Measurements from ENCODE around the gene ZSCAN21.

Gene ZSCAN21

DNA sequence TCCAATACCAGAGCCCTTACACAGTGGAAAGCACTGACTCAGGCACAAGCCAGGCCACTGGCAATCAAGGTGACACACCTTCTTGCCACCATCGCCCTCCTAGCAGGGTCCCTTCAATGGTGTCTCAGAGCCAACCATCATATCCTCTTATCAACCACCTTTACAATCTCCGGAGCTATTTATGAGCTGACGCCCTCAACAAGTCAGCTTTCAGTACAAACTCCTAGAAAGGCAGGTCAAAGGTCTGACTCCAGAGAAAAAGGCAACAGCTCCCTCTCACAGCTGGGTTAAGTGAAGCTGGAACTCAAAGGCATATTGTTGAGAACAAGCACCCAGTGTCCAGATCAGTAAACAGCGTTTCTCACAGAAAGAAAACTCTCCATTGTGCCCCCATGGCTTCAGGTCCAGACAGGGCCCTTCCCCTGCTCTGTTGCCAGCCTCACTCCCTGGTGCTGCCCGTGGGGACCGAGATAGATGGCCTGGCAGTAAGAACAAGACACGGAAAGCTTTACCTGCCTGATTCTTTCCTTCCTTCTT is 29.5 kb downstream of the ZSCAN21 start:
- FAIRE-seq = no peak

DNA sequence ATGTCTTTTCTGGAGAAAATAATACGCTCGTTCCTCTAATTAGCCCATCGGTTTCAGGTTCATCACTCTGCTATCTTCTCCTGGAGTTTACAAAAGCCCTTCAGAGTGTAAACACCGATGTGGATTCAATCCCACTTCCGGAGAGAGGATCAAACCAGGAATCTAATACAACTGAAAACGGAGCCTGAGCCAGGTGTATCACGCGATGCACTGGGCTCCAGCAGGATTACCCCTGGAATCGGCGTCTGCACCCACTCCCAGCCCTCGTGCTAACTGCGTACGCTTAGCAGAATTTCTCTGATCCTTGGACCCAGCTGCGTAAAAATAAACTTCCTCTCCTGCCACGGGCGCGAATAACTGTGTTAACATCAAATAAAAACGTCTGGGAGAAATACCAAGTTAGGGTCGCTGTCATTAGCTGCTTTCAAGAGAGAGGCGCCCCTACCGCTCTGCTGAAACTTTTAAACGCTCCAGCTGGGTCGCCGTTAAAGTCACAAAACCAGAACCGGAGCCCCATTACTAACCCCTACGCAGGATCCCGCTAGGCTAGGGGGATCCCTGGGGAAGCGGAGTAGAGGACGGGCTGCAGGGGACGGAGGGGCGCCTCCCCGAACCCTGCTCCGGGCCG is 31.4 kb downstream of the ZSCAN21 start:
- FAIRE-seq = no peak

DNA sequence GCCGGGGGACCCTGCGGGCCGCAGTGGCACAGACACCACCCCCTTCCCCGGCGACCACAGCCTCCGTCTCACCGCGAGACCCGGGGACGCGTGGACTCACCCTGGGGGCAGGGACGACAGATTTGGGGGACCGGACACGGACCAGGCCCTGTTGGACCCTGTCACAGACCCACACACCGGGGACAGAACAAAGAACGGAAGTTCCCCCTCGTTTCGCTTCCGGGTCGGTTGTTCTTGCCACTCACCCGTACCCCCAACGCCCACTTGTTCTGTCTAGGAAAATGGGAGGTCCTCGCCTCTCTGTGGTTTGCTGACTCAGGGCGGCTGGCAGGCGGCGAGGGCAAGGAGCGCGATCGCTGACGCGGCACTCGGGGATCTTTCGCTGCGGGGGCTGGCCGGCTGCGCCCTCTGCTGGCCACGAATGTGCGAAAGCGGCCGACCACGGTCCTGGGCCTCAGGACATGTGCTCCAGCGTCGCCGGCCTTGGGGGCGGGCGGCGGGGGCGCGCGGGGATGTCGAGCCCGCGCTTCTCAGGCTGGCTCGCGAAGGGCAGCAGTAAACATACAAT is 32.0 kb downstream of the ZSCAN21 start, which contains the start of gene ZNF3:
Gene ZNF3 (minus strand): TSS at position 189 of the 568 bp plus-strand sequence. CDS start 4,366 bp downstream, outside the sequence.
- peak; percentile 96 for FAIRE-seq

DNA sequence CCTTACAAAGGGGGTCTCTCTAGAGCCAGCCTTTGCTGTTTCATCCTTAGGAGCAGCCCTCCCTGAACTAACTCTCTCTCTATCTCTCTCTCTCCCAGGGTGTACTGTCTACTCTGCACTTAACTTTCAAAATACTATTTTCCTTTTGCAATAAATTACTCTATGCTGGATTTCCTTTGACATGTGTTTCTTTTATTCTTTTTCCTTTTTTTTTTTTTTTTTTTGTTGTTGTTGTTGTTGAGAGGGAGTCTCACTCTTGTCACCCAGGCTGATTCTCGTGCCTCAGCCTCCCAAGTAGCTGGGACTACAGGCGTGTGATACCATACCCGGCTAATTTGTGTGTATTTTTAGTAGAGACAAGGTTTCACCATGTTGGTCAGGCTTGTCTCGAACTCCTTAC is 33.4 kb downstream of the ZSCAN21 start:
- FAIRE-seq = no peak

DNA sequence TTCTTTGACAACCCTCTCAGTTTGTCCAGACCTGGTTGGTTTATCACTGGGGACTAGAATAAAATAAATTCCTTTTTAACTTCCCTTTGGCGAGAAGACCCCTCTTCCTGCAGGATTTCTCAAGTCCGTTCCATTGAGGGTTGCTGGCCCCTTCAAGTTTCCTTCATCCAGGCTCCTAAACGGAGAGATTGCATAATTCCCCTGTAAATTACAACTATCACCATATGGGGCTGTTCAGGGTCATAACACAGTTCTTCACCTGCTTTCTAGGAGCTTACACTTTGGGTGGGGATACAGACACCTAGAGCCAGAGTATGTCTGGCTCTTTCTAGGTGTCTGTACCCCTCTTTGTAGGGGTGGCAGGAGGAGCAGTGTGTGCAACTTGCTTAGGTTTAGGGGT is 35.9 kb downstream of the ZSCAN21 start:
- no peak for FAIRE-seq

DNA sequence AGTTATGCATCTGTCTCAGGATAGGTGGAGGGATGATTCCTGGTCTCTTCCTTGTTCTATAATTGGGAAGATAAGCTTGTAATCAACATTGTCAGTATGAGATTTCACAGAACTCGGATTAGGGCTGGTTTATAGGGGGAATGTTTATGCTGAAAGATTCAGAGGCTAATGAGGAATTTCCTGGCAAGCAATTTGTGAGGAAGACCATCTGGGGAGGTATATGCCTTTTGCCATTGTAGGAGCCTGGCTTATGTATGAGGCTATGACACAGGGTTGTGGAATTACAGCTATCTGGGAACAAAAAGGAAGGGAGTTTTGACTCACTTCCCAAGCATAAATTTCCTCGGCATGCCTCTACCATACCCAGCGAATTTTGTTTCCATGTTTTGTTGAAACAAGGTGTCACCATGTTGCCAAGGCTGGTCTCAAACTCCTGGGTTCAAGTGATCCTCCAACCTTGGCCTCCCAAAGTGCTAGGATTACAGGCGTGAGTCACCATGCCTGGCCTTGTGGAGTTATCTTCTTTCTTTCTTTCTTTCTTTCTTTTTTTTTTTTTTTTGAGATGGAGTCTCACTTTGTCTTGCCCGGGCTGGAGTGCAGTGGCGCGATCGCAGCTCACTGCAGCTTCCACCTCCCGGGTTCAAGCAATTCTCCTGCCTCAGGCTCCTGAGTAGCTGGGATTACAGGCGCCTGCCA is 37.6 kb downstream of the ZSCAN21 start:
- peak; percentile 98 for FAIRE-seq

DNA sequence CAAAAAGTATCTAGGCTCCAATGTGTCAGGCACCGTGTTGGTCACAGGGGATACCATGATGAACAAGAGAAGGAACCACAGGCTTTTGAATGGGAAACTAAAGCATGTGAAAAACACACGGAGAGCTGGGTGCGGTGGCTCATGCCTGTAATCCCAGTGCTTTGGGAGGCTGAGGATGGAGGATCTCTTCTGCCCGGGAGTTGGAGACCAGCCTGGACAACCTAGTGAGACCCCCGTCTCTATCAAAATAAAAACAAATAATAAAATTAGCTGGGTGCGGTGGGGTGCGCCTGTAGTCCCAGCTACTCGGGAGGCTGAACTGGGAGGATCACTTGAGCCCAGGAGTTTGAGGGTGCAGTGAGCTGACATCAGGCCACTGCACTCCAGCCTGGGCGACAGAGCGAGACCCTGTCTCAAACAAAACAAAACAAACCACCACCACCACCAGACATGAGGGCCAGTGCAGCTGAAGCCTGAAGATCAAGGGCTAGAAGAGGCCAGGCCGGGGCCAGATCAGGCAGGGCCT is 38.6 kb downstream of the ZSCAN21 start:
- FAIRE-seq = no peak

DNA sequence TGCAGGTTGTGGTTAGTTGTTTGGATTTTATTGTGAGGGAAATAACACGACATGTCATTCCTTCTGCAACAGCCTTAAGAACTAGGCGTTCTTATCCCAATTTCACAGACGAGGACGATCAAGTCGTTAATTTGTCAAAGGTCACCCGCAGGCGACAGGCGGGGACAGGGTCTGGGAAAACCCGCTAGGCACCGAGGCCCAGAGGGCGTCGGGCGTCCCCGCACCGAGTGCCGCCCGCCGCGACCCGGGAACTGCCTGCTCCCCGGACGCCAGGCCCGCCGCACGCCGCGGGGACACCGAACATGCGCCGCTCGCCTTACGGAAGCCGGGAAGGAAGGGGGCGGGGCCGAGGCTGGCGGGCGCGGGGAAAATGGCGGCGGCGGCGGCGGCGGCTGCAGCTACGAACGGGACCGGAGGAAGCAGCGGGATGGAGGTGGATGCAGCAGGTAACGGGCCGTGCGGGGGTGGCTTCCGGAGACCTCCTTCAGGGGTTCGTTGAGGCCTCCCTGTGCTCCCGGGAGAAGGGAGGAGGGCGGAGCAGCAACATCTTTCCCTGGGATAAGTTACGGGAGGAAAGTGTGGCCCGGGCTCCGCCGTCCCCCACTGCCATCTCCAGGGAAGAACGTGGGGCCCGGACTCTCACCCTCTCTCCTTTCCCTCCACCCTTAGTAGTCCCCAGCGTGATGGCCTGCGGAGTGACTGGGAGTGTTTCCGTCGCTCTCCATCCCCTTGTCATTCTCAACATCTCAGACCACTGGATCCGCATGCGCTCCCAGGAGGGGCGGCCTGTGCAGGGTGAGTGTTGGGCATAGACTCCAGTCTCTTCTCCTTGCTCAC is 39.3 kb downstream of the ZSCAN21 start, which contains the start of gene COPS6:
Gene COPS6 (plus strand): TSS at position 349 of the 837 bp plus-strand sequence. CDS start 22 bp downstream, at position 371.
- no peak for FAIRE-seq

DNA sequence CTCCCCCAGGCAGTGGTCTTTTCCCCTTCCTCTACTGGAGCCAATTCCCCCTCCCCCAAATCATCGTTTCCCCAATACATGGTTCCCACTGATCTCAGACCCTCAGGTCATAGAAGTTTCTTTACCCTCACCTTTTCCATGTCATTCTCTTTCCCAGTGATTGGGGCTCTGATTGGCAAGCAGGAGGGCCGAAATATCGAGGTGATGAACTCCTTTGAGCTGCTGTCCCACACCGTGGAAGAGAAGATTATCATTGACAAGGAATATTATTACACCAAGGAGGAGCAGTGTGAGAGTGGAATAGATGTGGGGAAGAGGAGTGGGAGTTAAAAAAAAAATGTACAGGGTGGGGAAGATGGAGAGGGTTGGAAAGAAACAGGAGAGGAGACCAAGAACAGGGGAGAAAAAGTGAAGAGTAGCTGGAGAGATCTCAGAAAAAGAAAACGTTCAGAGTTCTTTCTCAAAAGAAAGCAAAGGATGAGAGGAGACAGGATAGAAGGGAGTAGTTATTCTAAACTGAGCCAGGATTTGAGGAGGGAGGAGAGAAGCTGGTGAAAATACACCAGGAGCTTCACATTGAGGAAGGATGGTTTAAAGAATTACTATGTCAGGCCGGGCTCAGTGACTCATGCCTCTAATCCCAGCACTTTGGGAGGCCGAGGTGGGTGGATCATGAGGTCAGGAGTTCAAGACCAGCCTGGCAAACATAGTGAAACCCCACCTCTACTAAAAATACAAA is 40.1 kb downstream of the ZSCAN21 start:
- FAIRE-seq = peak; percentile 21

DNA sequence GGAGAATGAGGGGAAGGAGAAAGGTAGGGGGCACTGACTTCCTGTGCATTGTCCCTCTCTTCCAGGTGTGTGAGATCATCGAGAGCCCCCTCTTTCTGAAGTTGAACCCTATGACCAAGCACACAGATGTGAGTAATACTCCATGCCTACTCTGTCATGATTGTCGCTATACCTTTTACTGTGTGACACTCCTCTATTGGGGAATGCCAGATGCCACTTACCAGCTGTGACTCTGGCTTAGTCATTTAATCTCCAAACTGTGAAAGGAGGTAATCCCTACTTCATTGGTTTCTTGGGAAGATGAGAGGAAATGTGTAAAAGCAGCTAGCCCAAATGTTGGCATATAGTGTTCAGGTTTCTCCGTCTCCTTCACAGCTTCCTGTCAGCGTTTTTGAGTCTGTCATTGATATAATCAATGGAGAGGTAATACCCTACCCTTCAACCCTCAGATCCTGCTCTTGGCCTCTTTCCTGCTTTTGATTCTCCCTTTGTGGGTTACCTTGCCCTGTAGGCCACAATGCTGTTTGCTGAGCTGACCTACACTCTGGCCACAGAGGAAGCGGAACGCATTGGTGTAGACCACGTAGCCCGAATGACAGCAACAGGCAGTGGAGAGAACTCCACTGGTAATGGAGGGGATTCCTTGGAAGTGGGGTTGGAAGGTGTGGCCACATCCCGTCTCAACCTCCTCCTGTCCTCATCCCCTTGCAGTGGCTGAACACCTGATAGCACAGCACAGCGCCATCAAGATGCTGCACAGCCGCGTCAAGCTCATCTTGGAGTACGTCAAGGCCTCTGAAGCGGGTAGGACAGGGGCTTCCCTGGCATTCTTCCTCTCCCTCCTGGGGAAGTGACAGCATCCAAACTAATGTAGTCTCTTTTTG is 41.2 kb downstream of the ZSCAN21 start:
- no peak for FAIRE-seq

DNA sequence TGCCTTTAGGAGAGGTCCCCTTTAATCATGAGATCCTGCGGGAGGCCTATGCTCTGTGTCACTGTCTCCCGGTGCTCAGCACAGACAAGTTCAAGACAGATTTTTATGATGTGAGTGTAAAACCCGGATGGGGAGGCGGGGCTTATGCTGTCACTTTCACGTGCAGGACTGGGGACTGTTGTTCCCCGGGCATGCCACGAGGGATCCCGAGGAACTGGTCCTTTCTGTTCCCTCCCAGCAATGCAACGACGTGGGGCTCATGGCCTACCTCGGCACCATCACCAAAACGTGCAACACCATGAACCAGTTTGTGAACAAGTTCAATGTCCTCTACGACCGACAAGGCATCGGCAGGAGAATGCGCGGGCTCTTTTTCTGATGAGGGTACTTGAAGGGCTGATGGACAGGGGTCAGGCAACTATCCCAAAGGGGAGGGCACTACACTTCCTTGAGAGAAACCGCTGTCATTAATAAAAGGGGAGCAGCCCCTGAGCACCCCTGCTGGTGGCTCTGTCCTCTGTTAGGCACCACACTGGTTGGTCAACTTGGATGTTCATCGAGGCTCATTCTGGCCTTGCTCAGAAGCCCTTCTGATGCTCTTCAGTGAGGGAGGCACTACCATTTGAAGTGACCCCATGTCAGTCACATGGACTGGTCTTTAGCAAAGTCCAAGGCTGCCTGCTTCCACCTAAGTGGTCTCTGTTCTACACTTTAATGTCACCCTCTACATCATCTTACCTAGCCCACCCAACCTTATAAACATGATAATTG is 42.0 kb downstream of the ZSCAN21 start:
- FAIRE-seq = no peak

DNA sequence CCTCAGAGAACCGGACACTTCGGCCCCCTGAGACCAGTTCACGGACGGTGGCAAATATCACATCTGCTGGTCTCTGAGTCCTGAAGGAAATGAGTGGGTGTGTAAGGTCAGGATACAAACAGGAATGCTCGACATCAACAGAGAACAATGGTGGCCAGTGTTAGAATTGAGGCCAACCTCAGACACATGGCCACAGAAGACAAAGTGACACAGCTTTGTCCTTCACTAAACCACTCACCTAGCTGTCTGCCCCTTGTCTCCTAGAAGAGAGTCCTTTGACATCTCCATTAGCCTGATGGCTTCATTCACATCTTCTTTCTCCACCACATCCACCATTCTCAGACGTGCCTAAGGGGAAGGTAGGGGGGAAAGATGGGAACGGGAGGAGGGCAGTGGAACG is 43.5 kb downstream of the ZSCAN21 start:
- no peak for FAIRE-seq

DNA sequence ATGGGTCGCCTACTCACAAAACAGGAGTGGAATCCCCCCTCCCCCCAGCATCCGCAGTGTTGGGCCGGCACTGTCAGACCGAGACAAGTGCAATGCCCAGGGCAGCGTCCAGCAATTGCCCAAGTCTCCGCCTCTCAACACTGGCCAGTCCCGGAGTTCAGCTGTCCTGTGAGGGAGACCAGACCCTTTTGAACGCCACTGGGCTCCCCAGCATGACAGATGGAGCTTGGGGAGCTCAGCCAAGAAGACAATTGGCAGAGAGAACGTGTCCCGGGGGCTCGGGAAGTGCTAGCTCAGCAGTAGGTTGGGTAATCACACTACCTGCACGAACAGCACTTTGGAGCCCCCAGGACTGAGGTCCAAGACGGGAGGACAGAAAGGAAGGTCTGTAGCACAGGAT is 43.9 kb downstream of the ZSCAN21 start:
- FAIRE-seq = no peak

DNA sequence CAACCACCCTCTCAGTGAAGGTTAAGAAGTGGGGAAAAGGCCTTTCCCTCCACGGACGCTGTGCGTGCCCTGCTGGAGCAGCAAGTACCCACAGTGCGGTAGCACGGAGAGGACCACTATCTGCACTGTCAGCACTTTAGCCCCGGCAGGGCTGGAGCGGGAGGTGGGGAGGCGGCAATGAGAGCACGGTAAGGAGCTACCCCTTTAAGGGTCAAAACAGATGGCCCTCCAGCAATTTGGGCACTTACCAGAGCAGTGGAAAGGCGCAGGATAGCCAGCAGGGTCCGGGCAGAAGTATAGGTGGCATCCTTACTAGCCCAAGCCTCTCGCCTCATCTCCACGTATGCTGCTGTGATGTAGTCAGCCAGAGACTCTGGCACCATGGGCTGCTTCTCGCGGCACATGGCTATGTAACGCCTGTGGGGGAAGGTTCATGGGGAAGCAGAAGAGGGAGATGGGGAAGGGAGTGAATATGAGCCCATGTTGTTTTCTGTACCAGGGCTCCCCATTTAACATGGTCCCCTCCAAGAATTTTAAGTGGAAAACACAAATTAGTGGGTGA is 44.4 kb downstream of the ZSCAN21 start:
- FAIRE-seq = no peak

DNA sequence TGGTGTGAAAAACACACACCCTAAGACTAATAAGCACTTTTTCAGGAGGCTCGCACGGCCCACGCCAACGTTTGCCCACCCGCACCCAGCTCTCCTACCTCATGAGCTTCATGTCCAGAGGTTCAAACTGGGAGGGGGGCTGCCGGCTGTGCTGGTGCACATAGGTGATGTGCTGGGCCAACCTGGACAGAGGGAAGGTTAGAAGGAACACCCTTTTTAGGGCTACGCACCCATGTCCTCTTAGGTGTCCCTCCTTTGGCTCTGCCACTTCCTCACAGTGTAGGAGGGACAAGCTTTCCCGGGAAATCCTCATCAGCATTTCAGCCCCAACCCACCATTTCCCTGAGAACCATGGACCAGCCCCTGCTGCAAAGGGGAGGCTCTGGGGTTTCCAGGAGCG is 45.7 kb downstream of the ZSCAN21 start:
- FAIRE-seq = no peak

DNA sequence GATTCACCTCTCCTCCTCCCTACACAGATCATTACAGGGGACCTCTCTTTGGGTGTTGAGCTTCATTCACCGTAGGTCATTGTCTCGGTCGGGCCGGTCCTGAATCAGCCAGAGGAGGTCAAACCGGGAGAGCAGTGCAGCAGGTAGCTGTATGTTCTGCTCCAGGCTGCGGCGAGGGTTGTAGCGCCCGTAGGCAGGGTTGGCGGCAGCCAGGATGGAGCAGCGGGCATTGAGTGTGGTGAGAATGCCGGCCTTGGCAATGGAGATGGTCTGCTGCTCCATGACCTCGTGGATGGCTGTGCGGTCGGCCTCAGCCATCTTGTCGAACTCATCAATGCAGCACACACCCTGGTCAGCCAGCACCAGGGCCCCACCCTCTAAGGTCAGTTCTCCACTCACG is 46.1 kb downstream of the ZSCAN21 start:
- FAIRE-seq = no peak

DNA sequence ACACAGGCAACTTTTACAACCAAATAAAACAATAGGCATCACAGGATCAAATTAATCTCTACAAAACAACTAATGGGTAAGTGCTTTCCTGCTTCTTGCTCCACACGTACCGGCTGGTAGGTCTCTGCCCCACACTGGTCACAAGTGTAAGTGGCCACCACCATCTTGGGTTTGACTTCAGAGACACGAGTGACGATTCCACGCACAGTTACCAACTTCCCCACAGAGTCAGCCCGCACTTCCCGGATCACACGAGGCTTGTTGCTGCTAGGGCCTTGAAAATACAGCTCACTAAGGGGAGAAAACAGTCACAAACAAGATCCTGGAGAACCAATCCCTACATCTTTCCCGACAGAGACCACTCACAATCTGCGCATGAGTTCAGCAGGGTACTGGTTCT is 49.3 kb downstream of the ZSCAN21 start:
- FAIRE-seq = no peak

DNA sequence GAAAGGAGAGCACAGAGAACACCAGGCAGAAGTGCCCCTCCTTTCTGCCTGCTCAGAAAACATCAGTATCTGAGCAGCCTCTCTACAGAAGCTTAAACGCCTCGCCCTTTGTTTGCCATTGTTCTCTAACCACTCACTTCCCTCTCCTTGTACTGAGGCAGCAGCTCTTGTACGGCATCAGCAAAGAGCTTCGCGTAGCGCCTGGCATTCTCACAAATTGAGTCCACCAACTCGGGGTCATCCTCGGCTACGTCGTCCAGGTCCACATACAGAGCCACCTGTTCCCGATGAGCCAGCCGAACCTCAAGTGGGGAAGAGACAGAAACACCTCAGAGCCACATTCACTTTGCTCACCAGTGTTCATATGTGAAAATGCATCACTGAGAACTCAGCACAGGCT is 49.9 kb downstream of the ZSCAN21 start:
- no peak for FAIRE-seq

DNA sequence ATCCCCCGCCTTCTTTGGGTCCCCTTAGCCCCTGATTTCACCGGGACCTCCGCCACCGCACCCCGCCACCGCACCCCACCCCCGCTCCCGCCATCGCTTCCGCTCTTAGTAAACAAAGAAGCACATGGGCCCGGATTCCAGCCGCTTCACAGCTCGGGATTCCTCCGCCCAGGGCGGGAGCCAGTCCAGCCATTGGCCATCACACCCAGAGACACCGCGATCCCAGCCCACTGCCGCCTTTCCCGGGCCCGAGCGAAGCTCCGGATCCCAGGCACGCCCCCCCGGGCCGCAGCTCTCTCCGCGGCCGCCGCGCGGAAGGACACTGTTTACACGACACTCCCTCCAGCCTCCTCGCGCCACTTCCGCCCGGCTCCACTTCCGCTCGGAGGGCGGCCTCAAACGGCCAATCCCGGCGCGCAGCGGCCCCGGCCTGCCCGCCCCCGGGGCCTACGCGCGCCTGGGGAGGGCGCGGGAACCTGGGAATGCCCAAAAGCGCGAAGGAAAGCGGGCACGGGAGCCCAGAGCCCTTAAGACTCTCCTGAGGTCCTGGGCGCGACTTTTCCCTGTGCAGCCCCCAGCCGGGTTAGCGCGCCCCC is 50.9 kb downstream of the ZSCAN21 start:
- no peak for FAIRE-seq
